Stimulated activated naive B cell treated with anti-CD40 and anti-IgM and Interleukin-4, amounts not matched to agents 10 μg/mL and 1 μg/mL and 100 μg/mL, for 72 hours (primary cell): ENCODE measurements around the gene REPS2.

Experiments
- ATAC-seq, 2 donors: fragments of 150-1000 bp; cut with Tn5 transposase; replicated peaks; 2 replicates each; pipeline ENCODE4 v1.10.0; 2021; ENCODE audit warnings: moderate library complexity in 1 of 2
- DNase-seq: peaks from one replicate; pipeline ENCODE4 v3.0.0; 2021
- H3K27ac Mint-ChIP-seq: one replicate; pipeline ENCODE4 v1.8.0; 2022; ENCODE audit warnings: mild to moderate bottlenecking, mixed read lengths
- H3K27me3 Mint-ChIP-seq, 2 donors: one replicate each; pipeline ENCODE4 v1.8.0; 2022; ENCODE audit warnings: mixed read lengths in 2 of 2
- H3K36me3 Mint-ChIP-seq, 2 donors: one replicate each; pipeline ENCODE4 v1.8.0; 2022; ENCODE audit warnings: mixed read lengths in 2 of 2, mild to moderate bottlenecking in 1 of 2
- H3K4me1 Mint-ChIP-seq, 2 donors: one replicate each; pipeline ENCODE4 v1.8.0; 2022; ENCODE audit warnings: mixed read lengths in 2 of 2, mild to moderate bottlenecking in 1 of 2
- H3K4me3 Mint-ChIP-seq, 2 donors: one replicate each; pipeline ENCODE4 v1.8.0; 2022; ENCODE audit warnings: mild to moderate bottlenecking in 2 of 2, mixed read lengths in 2 of 2, moderate library complexity in 1 of 2
- H3K9me3 Mint-ChIP-seq, 2 donors: one replicate each; pipeline ENCODE4 v1.8.0; 2022; ENCODE audit warnings: mixed read lengths in 2 of 2, mild to moderate bottlenecking in 1 of 2

The REPS2 gene

DNA sequence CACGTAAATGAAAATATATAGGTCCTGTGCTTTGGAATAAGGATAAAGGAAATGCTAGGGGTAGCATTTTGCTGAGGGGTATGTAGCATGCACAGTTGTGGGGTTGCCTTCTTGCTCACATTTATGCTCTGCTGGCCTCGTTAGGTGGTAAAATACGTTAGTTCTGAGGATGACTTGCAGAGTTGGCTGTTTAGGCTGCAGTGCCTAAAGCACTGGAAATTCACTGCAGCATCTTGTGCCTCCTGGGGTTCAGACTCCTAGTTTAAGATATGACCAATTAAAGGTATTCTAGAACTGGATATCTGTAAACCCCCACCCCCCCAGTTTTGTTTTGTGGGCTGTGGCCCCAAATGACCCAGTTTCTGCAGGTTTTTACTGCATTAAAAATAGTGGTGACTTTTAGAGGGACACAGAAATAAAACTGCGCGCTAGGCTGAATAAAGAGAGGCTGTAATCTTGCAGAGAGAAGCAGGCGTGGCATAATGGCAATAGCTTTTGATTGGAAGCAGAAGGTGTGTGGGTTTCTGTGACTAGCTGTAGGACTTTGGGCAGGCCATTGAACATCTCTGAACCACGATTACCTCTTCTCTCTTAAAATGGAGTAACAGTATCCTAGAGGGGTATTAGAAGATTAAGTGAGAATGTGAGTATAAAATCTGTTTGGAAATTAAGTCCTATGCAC, 79.3 kb downstream of the REPS2 start:
- H3K4me3 Mint-ChIP-seq, result no peak overlapping the region
- DNase-seq (no peak), ATAC-seq (no peak)
- H3K36me3 Mint-ChIP-seq, result peaks cover 0 to 2% of the 10 kb centered on the region in 2 donors
- no peaks in the 10 kb centered on the region for H3K9me3 Mint-ChIP-seq
- H3K4me1 Mint-ChIP-seq, result peaks cover 6 to 9% of the 10 kb centered on the region in 2 donors
- no peak overlapping the region for H3K27ac Mint-ChIP-seq
- peaks cover 0 to 4% of the 10 kb centered on the region in 2 donors for H3K27me3 Mint-ChIP-seq

DNA sequence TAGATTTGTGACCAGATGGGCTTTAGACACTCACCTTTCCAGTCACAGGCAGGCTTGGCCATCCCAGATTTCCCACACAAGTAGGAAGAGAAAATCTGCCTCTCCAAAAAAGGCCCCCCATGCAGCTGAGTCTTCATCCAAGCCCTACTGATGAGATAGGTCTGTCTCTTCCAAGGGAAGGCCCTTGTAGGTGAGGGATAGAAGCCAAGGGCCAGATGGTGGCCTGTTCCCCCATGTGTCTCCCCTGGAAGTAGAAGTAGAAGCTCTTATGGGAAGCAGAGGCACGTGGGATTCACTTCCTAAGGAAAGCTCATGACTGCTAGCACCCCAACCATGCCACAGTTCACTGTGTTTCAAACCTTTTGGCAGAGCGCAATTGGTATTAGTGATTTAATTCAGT, 81.5 kb downstream of the REPS2 start:
- H3K36me3 Mint-ChIP-seq, result peaks cover 0 to 2% of the 10 kb centered on the region in 2 donors
- no peak overlapping the region for H3K4me3 Mint-ChIP-seq
- ATAC-seq (no peak), DNase-seq (no peak)
- peaks cover 0 to 4% of the 10 kb centered on the region in 2 donors for H3K27me3 Mint-ChIP-seq
- H3K27ac Mint-ChIP-seq, result no peak overlapping the region
- H3K4me1 Mint-ChIP-seq, result peaks cover 6 to 9% of the 10 kb centered on the region in 2 donors
- no peaks in the 10 kb centered on the region for H3K9me3 Mint-ChIP-seq

DNA sequence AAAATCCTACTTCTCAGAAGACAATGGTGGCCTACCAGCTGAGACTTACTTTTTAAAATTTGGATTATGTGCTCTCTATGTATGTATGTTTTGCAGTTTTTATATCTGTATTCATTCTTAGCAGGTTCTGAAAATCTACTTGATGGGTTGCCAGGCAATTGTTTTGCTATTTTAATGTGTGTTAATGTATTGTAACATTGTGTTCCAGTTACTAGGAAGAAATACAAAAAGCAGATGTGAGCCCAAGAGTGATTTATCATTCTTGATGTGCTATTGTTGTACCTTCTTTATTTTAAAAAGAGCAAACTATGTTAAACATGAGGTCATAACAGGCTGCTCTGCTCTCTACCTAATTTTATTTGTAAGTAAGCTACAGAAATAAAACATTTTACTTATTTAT, 81.9 kb downstream of the REPS2 start:
- peaks cover 6 to 9% of the 10 kb centered on the region in 2 donors for H3K4me1 Mint-ChIP-seq
- peaks cover 0 to 8% of the 10 kb centered on the region in 2 donors for H3K27me3 Mint-ChIP-seq
- no peak for ATAC-seq
- no peak overlapping the region for H3K4me3 Mint-ChIP-seq
- no peak for DNase-seq
- H3K36me3 Mint-ChIP-seq, result peaks cover 3 to 5% of the 10 kb centered on the region in 2 donors
- no peak overlapping the region for H3K27ac Mint-ChIP-seq
- no peaks in the 10 kb centered on the region for H3K9me3 Mint-ChIP-seq

- ATAC-seq (peak; percentile 61 to 69), DNase-seq (no peak)
- Mint-ChIP-seq H3K27ac (no peak overlapping the region), H3K4me1 (peaks cover 3 to 9% of the 10 kb centered on the region in 2 donors), H3K4me3 (no peak overlapping the region), H3K9me3 (no peaks in the 10 kb centered on the region), H3K36me3 (peaks cover 4 to 13% of the 10 kb centered on the region in 2 donors), H3K27me3 (peaks cover 0 to 10% of the 10 kb centered on the region in 2 donors)
Measured at GRCh38 chrX:17030092-17030491, 83.6 kb downstream of the REPS2 start.

DNA sequence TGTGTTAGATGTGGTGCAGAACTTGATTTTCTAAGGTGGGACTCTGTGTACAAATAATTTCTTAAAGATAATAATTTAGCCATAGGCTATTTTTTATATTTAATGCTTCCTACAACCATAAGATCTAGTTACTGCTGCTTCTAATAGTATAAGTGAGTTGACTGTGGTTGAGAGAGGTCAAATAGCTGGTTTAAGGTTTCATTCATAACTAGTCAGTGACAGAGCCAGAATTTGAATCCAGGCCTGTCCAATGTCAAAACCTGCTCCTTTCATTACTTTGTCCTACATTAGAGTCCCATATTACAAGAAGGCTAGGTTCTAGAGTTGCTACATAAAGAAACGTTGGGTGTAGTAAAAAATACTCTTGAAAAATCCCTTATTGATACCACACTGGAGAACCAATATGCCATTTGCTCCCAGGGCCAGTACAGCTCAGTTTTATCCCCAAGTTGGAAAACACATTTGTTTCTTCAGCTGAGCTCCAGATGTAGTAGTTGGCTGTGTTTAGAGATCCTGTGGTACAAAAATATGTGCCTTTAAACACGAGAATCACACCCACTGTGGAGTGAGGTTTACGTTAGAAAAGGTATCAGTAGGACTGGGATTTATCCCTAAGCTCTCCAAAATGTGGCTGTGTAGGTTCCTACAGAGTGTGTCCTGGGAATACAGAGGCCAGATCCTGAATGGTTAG, 84.3 kb downstream of the REPS2 start:
- Mint-ChIP-seq H3K36me3 (peaks cover 4 to 14% of the 10 kb centered on the region in 2 donors), H3K27ac (no peak overlapping the region), H3K27me3 (peaks cover 0 to 12% of the 10 kb centered on the region in 2 donors), H3K9me3 (no peaks in the 10 kb centered on the region), H3K4me1 (peaks cover 3 to 9% of the 10 kb centered on the region in 2 donors), H3K4me3 (no peak overlapping the region)
- no peak for DNase-seq
- no peak for ATAC-seq

DNA sequence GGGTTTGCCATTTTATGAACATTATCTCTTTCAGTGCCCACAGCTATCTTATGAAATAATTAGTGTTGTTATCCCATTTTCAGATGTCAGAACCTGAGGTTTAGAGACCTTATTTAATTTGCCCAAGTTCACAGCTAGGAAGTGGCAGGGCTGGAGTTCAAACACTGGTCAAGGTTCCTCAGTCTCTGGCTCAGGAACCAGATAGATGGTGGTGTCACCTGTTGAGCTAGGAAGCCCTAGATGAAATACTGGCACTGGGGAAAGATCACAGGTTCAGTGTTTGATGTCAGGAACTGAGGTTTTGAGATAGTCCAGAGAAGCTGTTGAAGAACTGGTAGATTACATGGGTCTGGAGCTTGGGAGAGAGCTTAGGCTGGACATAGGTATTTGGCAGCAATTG, 85.4 kb downstream of the REPS2 start:
- Mint-ChIP-seq H3K4me1 (peaks cover 3 to 18% of the 10 kb centered on the region in 2 donors), H3K27me3 (peaks cover 0 to 12% of the 10 kb centered on the region in 2 donors)
- no peak for DNase-seq

GRCh38 chrX:17032351-17032750, 85.9 kb downstream of the REPS2 start:
- DNase-seq (no peak), ATAC-seq (no peak)
- peaks cover 0 to 8% of the 10 kb centered on the region in 2 donors for H3K27me3 Mint-ChIP-seq
- H3K4me1 Mint-ChIP-seq, result peaks cover 3 to 18% of the 10 kb centered on the region in 2 donors
- H3K4me3 Mint-ChIP-seq, result no peak overlapping the region
- no peak overlapping the region for H3K27ac Mint-ChIP-seq
- no peaks in the 10 kb centered on the region for H3K9me3 Mint-ChIP-seq
- H3K36me3 Mint-ChIP-seq, result peaks cover 4 to 22% of the 10 kb centered on the region in 2 donors

More for the DNA sequence above, 85.4 kb downstream of the REPS2 start:
- ATAC-seq, result no peak
- Mint-ChIP-seq H3K27ac (no peak overlapping the region), H3K4me3 (no peak overlapping the region), H3K9me3 (no peaks in the 10 kb centered on the region), H3K36me3 (peaks cover 4 to 20% of the 10 kb centered on the region in 2 donors)

DNA sequence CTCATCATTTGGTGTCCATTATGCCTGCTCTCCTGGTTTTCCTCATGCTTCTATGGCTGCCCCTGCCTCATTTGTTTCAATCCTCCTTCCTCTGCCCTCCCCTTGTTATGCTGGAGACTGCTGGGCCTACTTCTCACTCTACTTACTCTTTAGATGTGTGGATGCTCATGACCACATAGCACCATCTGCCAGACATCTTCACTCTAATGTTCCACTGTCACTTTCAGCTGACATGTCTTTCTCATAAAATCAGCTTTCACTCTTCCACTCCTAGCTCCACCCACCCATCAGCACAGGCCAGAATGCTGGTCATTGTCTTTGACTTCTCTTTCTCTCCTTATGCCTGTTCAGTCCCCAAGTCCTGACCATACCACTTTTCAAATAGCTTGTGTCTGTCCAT, 86.8 kb downstream of the REPS2 start:
- Mint-ChIP-seq H3K9me3 (no peaks in the 10 kb centered on the region), H3K36me3 (peaks cover 4 to 22% of the 10 kb centered on the region in 2 donors), H3K4me1 (peaks cover 3 to 18% of the 10 kb centered on the region in 2 donors), H3K4me3 (no peak overlapping the region), H3K27ac (no peak overlapping the region), H3K27me3 (peaks cover 0 to 8% of the 10 kb centered on the region in 2 donors)
- ATAC-seq (no peak), DNase-seq (no peak)

GRCh38 chrX:17035111-17035510, 88.7 kb downstream of the REPS2 start:
- Mint-ChIP-seq H3K27ac (no peak overlapping the region), H3K4me3 (no peak overlapping the region), H3K4me1 (peaks cover 2 to 13% of the 10 kb centered on the region in 2 donors), H3K9me3 (no peaks in the 10 kb centered on the region), H3K36me3 (peaks cover 4 to 22% of the 10 kb centered on the region in 2 donors), H3K27me3 (peaks cover 0 to 8% of the 10 kb centered on the region in 2 donors)
- ATAC-seq (no peak), DNase-seq (no peak)

GRCh38 chrX:17036171-17036961, 89.9 kb downstream of the REPS2 start:
- DNase-seq (no peak), ATAC-seq (no peak)
- no peak overlapping the region for H3K4me3 Mint-ChIP-seq
- H3K36me3 Mint-ChIP-seq, result peaks cover 4 to 20% of the 10 kb centered on the region in 2 donors
- H3K4me1 Mint-ChIP-seq, result peaks cover 0 to 9% of the 10 kb centered on the region in 2 donors
- H3K27ac Mint-ChIP-seq, result no peak overlapping the region
- H3K27me3 Mint-ChIP-seq, result peaks cover 0 to 8% of the 10 kb centered on the region in 2 donors
- no peaks in the 10 kb centered on the region for H3K9me3 Mint-ChIP-seq

GRCh38 chrX:17038277-17038676, 91.8 kb downstream of the REPS2 start:
- peaks cover 0 to 5% of the 10 kb centered on the region in 2 donors for H3K27me3 Mint-ChIP-seq
- no peak overlapping the region for H3K4me3 Mint-ChIP-seq
- no peak for ATAC-seq
- DNase-seq, result no peak
- H3K36me3 Mint-ChIP-seq, result peaks cover 1 to 17% of the 10 kb centered on the region in 2 donors
- no peak overlapping the region for H3K27ac Mint-ChIP-seq
- no peaks in the 10 kb centered on the region for H3K9me3 Mint-ChIP-seq
- peaks cover 0 to 9% of the 10 kb centered on the region in 2 donors for H3K4me1 Mint-ChIP-seq

GRCh38 chrX:17038681-17039161, 92.3 kb downstream of the REPS2 start:
- Mint-ChIP-seq H3K4me1 (peaks cover 0 to 9% of the 10 kb centered on the region in 2 donors), H3K4me3 (no peak overlapping the region), H3K27ac (no peak overlapping the region), H3K36me3 (peaks cover 0 to 15% of the 10 kb centered on the region in 2 donors), H3K9me3 (no peaks in the 10 kb centered on the region), H3K27me3 (peaks cover 0 to 4% of the 10 kb centered on the region in 2 donors)
- ATAC-seq (peak; percentile 72 to 76), DNase-seq (no peak)

GRCh38 chrX:17039826-17040225, 93.4 kb downstream of the REPS2 start:
- Mint-ChIP-seq H3K27me3 (peaks cover 0 to 4% of the 10 kb centered on the region in 2 donors), H3K4me1 (peaks cover 0 to 9% of the 10 kb centered on the region in 2 donors), H3K9me3 (no peaks in the 10 kb centered on the region), H3K27ac (no peak overlapping the region), H3K4me3 (no peak overlapping the region), H3K36me3 (peaks cover 0 to 13% of the 10 kb centered on the region in 2 donors)
- ATAC-seq (no peak), DNase-seq (no peak)

GRCh38 chrX:17040711-17041110, 94.3 kb downstream of the REPS2 start:
- Mint-ChIP-seq H3K27me3 (no peaks in the 10 kb centered on the region), H3K9me3 (no peaks in the 10 kb centered on the region), H3K36me3 (peaks cover 0 to 9% of the 10 kb centered on the region in 2 donors), H3K4me3 (no peak overlapping the region), H3K27ac (no peak overlapping the region), H3K4me1 (peaks cover 0 to 9% of the 10 kb centered on the region in 2 donors)
- ATAC-seq, result no peak
- DNase-seq, result no peak
